HG02798 (cell line): ENCODE data around the gene NDUFS4.
"Not testable (repeated sequence)": the region's sequence is repeated elsewhere in the genome, so short reads cannot be mapped to it uniquely, and the experiment has no call there.

ENCODE experiments used
- ATAC-seq: cut with Tn5 transposase; IDR thresholded peaks from one replicate; pipeline ENCODE4 v1.9.1; 2021; ENCODE audit warnings: mild to moderate bottlenecking; ENCODE audit not compliant: unreplicated experiment, poor library complexity

NDUFS4 gene

DNA sequence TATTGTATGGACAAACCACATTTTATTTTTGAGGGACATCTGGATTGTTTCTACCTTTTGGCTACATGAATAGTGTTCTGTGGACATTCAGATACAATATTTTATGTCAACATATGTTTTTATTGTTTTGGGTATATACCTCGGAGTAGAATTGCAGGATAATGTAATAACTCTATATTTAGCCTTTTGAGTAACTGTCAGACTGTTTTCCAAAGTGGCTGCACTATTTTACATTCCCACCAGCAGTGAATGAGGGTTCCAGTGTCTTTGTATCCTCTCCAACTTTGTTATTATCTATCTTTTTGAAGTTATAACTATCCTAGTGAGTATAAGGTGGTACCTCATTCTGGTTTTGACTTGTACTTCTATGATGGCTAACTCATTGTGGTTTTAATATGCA is 11.0 kb downstream of the NDUFS4 start:
- no peak for ATAC-seq

DNA sequence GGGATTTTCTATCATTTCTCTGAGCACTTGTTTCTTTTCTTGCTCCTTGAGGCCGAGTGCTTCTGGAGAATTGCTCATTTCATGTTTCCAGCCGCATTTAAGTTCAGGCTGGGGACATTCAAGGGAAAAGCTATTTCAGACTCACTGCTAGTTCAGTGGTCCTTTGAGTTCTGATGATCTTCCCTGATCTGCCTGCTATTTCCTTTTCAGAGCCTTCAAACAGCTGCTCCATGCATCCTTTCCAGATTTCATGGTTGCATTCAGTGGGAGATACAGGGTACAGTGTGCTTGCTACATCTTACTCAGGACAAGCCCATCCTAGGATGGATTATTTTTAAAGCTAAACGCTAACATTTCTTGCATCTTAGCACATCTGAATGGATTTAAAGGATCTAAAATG is 14.7 kb downstream of the NDUFS4 start:
- ATAC-seq, result no peak

DNA sequence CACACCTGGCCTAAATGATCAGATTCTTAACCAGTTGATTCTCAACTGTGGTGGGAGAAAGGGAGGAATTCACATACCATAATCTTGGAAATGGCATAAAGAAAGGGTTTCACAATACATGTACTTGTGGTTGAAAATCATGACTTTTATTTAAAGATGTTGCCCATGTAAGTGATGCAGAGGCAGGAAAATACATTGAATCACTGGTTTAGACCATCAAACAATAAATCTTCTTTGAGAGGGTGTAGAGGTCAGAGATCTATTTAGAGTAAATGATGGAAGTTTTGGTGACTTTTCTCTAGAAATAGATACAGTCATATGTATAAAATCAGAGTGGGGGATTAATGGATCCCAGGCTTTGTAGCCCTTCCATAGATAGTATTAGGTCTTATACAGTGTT is 15.4 kb downstream of the NDUFS4 start:
- no peak for ATAC-seq

DNA sequence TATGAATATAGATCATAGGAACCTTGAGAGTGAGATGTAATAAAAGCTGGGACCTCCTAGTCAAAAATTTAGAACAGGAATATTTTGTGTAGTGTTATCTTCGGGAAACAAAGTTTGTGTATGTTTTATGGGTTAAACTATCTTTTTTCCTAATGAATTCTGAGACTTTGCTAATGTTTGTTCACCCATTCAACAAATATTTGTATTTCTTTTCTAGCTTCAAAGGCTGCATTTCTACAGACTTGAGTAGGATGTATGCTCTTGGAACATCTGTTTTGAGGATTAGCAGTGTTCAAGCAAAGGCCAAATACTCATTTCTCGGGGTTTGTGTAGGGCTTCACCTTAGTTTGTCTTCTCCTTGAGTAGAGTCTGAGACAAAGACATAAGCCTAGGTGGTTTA is 16.2 kb downstream of the NDUFS4 start:
- no peak for ATAC-seq

DNA sequence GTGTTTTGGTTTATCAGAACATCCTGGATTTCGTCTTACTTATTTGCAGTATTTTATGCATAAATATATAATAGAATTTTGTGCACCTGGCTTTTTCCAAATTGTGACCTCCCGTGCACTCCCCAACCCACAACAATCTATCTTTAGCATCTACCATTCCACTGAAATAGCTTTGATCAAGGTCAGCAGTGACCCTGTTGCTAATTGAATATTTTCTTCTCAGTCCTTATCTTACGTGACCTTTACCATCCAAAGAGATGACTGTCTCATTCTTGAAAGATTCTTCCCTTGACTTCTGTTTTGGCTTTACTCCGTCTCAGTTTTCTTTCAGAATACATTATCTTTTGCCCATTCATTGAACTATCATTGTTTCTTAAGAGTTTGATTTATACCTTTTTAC is 18.4 kb downstream of the NDUFS4 start:
- no peak for ATAC-seq

DNA sequence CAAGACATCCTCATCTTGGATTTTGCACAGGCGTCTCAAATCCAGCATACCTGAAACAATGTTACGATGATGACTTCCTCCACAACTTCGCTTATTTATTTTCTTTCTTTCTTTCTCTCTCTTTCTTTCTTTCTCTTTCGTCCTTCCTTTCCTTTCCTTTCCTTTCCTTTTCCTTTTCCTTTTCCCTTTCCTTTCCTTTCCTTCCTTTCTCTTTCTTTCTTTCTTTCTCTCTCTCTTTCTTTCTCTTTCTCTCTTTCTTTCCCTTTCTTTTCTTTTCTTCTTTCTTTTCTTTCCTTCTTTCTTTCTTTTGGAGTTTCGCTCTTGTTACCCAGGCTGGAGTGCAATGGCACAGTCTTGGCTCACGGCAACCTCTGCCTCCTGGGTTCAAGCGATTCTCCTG is 20.1 kb downstream of the NDUFS4 start:
- ATAC-seq, result no peak

DNA sequence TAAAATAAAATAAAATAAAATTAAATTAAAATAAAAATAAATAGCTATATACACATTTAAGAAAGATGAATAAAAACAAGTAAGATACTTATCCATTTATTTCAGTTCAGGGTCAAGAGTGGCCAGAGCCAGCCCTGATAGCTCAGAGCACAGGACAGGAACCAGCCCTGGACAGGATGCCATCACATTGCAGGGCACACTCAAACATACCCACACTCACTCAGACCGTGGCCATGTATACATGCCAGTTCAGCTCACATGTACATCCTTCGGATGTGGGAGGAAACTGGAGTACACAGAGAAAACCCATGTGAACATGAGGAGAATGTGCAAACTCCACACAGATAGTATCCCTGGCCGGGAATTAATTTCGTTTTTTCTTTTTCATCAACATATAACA is 21.8 kb downstream of the NDUFS4 start:
- ATAC-seq, result no peak

DNA sequence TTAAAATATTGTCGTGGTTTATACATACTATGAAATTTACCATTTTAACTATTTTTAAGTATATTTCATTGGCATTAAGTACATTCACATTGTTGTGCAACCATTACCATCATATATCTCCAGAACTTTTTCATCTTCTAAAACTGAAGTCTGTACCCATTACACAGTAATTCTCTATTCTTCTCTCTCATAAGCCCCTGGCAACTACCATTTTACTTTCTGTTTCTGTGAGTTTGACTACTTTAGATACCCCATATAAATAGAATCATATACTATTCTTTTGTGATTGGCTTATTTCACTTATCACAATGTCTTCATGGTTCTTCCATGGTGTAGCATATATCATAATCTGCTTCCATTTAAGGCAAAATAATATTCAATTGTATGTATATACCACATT is 30.3 kb downstream of the NDUFS4 start:
- ATAC-seq, result no peak

DNA sequence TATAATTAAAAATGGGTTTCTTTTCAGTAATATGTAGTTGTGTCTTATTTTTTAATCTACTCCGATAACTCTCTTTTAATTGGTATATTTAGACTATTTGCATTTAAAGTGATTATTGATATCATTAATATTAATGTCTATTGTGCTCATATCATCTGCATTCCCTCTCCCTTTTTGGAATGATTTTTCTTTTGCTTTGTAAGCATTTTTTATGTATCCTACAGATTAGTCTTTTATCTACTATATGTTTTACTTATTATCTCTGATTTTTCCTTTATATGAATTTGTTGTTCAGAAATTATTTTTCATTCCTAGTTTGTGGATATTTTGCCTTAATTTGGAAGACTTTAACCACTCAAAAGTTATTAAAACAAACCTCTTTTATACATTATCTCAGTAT is 34.0 kb downstream of the NDUFS4 start:
- no peak for ATAC-seq

DNA sequence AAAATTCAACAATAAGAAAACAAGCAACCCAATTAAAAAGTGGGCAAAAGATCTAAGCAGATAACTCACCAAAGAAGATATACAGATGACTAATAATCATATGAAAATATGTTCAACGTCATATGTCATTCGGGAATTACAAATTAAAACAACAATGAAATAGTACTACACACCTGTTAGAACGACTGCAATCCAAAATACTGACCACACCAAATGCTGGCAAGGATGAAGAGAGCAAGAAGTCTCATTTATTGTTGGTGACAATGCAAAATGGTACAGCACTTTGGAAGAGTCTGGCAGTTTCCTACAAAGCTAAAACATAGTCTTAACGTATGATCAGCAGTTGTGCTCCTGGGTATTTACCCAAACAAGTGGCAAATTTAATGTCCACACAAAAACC is 37.5 kb downstream of the NDUFS4 start:
- no peak for ATAC-seq

DNA sequence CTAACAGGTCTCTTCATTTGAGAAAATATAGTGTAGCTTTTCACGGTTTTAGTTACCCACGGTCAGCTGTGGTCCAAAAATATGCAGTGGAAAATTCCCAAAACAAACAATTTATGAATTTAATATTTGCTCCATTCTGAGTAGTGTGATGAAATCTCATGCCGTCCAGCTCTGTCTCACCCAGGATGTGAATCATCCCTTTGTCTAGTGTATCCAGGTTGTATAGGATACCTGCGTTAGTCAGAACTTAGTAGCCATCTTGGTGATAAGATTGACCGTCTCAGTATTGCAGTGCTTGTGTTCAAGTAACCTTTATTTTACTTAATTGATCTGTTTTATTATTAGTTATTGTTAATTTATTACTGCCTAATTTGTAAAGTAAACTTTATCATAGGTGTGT is 41.1 kb downstream of the NDUFS4 start:
- no peak for ATAC-seq

DNA sequence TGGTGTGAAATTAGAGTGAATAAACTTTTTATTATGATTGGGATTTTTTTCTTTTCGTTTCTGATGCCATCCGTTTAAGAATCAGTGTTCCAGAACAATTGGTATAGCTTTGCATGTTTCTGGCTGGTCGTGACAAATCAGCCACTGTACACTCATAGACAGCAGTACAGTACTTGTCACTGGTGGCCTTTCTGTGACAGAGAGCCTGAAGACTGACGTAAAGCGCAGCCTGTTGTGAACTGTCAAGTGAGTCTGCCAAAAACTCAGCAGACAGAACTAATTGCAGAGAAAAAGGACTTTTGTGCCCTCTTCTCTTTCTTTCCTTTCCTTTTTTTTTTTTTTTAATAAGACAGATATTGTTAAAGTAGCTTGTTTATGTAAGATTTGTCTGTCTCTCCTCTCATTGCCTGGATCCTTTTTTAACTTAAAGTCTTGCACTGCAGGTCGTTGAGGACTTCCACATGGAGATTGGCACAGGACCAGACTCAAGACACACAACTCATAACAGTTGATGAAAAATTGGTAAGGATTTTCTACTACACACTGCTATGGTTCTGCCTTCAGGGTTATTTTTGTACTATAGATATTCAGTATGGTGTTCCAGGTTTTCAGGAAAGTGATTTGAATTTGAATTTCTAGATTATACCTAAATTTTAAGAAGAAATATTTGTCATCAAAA is 42.7 kb downstream of the NDUFS4 start:
- ATAC-seq, result no peak

DNA sequence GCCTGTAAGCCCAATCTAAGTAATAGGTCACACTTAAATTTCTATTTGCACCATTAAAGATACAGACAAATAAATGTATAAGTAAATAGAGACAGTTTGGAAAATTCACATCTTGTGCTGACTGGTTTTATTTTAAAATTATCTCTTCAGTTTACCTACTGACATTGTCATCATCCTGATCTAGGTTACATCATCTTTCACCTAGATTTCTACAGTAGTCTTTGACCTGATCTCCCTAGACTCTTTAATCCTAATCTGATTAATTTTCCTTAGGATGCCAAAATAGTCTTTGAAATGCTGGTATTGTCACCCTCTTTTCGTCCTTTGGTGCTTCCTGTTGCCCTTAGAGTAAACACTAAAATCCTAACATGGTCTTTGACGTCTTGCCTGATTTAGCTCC is 43.9 kb downstream of the NDUFS4 start:
- ATAC-seq, result no peak

DNA sequence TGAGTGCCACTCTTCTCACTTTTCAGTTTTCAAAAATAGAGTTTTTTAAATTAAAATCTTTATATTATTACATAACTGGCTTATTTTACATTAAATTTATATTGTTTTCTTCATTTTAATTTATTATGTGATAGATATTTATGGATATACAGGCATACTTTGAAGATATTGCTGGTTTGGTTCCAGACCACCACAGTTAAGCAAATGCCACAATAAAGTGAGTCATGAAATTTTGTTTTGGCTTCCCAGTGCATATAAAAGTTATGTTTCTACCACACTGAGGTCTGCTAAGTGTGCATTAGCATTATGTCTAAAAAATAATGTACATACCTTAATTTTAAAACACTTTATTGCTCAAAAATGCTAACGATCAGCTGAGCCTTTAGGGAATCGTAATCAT is 47.4 kb downstream of the NDUFS4 start:
- ATAC-seq, result no peak

DNA sequence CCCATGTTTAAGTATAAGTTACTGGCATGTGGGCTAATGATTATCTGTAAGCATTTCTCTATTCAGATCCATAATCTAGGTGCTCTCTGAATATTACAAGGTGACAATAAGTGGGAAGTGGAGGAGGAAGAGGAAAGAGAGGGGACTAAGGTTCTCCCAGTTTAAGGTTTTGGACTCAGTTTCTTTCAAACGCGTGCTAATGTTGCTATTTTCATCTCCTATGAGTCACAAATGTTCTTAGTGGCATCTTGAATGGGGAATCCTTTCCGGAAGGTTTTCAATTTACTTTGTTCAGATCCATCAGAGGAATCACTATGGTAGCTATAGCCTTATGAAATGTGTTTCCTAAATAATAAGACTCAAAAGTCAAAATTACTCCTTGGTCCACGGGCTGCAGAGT is 48.5 kb downstream of the NDUFS4 start:
- ATAC-seq, result not testable (repeated sequence)

DNA sequence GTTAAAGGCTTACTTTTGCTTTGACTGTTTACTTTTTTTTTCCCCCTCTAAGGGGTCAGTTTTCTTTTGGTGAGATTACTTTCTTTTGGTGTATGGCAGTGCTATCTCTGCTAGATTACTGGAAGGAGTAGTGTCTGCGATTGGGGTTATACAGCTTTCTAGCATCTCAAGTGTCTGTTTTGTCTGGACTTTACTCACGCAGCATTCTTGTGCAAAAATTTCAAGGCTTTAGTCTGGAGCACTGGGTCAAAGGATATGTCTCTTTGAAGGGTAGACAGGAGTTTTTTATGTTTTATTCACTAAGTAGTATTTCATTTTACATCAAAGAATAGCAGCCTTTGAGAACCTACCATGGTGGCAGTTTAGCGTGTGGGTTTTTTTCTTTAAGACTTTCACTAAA is 52.6 kb downstream of the NDUFS4 start:
- ATAC-seq, result no peak

DNA sequence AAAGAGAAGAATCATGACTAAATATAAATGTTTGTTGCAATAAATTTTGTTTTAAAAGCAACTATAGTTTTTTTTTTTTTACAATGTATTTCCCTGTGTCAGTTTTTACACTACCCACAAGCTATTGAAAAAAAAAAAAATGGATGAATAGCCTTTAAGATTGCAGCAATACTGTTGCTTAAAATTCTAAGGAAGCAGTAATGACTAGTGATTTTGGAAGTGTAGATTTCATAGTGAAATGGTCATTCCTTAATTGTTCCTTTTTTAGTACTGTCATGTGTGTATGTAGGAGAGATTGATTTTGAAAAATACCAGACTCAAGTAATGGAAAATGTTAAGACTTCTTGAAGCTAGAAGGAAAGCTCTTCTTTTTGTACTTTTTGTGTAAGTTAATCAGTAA is 53.1 kb downstream of the NDUFS4 start:
- ATAC-seq, result no peak

DNA sequence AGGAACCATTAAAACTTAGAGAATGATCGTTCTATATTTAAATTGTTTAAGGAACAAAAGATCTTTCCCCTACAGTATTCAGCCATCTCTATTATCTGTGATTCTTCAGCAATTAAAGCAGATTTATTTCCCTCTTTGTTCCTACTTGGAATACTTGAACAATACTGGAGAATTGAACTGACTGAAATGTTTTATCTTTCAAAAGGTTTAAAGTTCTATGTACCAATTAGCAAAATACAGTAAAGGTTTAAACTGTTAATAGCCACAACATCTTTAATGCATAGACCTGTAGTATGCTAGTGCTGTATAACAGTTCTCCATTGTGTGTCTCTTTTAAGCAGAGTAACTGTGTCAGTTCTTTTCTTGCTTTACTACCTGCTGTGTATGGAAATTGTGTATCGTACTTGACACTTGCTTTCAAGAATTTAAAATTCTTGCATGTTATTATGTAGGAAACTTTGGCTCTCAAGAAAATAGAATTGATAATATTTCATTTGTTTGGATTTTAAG is 54.0 kb downstream of the NDUFS4 start:
- ATAC-seq, result no peak

DNA sequence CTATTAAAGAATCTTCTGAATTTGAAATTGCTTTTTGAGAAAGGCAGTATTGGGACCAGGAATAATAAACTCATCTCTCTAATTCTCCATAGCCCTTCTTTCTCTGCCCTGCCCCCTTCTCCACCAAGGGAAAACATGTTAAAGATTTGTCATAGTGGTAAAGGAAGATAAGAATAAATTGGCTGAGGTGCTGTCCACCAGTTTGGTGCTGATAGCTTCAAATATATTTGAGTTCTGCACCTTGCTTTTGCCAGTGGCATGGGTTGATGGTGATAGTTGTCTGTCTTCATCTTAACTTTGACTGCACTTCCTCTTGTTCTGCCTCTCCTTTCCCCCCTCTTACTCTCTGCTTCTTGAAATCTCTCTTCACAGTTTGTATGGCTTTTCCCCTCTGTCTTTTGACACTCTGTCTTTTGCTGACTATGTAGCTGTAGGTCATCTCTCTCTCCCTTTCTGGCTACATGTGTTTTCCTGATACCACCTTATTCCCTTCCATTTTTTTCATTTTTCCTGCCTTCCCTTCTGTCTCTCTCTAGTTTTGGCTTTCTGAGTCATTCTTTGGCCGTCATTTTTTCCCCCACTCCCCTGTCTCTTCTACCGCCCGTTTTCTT is 56.6 kb downstream of the NDUFS4 start:
- no peak for ATAC-seq

DNA sequence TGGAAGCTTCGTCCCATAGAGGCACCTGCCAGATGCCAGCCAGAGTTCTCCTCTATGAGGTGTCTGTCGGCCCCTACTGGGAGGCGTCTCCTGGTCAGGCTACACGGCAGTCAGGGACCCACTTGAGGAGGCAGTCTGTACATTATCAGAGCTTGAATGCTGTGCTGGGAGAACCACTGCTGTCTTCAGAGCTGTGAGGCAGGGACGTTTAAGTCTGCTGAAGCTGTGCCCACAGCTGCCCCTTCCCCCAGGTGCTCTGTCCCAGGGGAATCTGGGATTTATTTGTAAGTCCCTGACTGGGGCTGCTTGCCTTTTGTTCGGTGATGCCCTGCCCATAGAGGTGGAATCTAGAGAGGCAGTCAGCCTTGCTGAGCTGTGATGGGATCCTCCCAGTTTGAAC is 70.8 kb downstream of the NDUFS4 start:
- no peak for ATAC-seq

DNA sequence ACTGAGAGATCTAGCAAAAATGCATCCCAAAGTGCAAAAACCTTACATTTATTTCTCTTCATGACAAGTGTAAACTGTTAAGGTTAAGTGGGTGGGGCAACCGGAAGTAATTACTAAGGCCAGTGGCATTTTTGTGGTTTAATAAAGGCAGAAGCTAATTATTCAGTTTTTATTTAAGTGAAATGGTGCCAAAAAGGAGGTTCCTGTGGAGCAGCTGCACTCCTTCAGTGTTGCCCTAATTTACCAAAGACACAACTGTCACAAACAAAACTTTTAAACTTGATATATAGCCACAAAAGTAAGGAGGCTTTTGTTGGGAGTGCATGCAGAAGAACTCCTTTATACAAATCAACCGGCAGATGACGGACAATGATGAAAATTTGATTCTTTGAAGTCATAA is 81.6 kb downstream of the NDUFS4 start:
- ATAC-seq, result no peak

DNA sequence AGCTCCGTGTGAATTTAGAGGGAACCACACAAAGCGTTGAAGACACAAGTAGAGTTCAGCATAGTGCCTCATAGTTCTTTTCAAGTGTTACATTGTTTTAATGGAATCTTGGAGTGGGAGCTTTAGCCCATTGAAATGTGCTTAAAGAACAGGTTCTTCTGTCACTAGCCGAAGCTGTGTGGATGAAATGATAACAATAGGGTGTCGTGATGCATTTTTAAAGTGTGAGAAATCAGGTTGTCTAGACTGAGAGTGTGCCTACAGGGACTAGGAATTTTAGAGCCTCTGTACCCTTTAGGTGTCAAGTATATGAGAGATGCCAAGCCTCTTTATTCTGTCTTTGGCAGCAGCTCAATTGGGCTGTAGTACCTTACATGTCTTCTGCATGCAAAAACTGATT is 83.0 kb downstream of the NDUFS4 start:
- ATAC-seq, result no peak
